ENCODE data around the gene CD209. TPM values are rescaled to one million over a fixed set of nuclear protein-coding genes. Genes with fewer than 3 reads are reported as not detected.
A peak's percentile ranks its signal among the peaks of the same experiment; 100 is the strongest.

CD209 gene
- total and polyA plus RNA-seq, 2 of the 8 experiments (the other 6 are each of a cell fraction or from before 2014, with no cell fraction given), result 0.05 to 0.22 TPM

GRCh38 chr19:7690779-7691258 lies 56.5 kb downstream of the CD209 start:
- H3K23ac ChIP-seq (ENCODE audit: insufficient read length), result no peak overlapping the region
- H3K4me2 ChIP-seq (ENCODE audit: insufficient read depth in 1 of 2, low read depth in 2 of 2, low read length in 2 of 2), result no peak overlapping the region
- no peak overlapping the region for H2BK12ac ChIP-seq (ENCODE audit: low read depth, low read length)
- no peak overlapping the region for H2AFZ ChIP-seq (ENCODE audit: low read length)
- H3K4me3 ChIP-seq (ENCODE audit: extremely low read depth in 1 of 4, insufficient read depth in 2 of 4, low read depth in 3 of 4, low read length in 4 of 4), result no peak overlapping the region
- H3K27ac ChIP-seq (ENCODE audit: low read depth, low read length), result no peak overlapping the region
- WGBS, 2 experiments (ENCODE audit: extremely low coverage in 1 of 2, insufficient coverage in 1 of 2, insufficient read length in 1 of 2, insufficient replicate concordance in 2 of 2, low coverage in 1 of 2, low lambda C conversion rate in 2 of 2, missing lambda C conversion rate in 1 of 2), result 86% methylated on average over 8 of the region's 8 CpGs; no CpG with 5 or more reads in 1 of the 2 experiments
- TF ChIP-seq EGR1 (IDR thresholded peaks at IDR 0.05; ENCODE audit: borderline replicate concordance, low read depth, low read length), result no peak
- no peak for TF ChIP-seq JUND (IDR thresholded peaks at IDR 0.05; ENCODE audit: low read length)
- no peak for TF ChIP-seq KDM5A (IDR thresholded peaks at IDR 0.05; ENCODE audit: low read length)
- TF ChIP-seq TBP (IDR thresholded peaks at IDR 0.05; ENCODE audit: low read depth, low read length), result no peak
- no peak overlapping the region; the same call in 1 of the 2 replicates for H4K8ac ChIP-seq (ENCODE audit: extremely low read depth, insufficient read depth, low read length)
- no peak overlapping the region for H3K18ac ChIP-seq (ENCODE audit: extremely low read depth, low read length)
- no peaks in the 10 kb centered on the region; a peak in 1 of 7 replicates for H3K4me1 ChIP-seq (replicated peaks in 1 of 4; ENCODE audit: control insufficient read depth in 3 of 4, insufficient read depth in 4 of 4, low read length in 3 of 4)
- CTCF ChIA-PET (ENCODE audit: partially characterized antibody), result interaction anchor here (1.0 to 1.3 kb wide), 2 partner anchors 34 to 170 kb away, joined by 3 read pairs; no protein-coding TSS in a partner anchor
- no peak overlapping the region for H4K91ac ChIP-seq (replicated peaks; ENCODE audit: insufficient read length, low read length)
- H3K4ac ChIP-seq (replicated peaks; ENCODE audit: insufficient read length, low read depth, low read length), result peak overlapping the region; percentile 38
- no peaks in the 10 kb centered on the region for H3K36me3 ChIP-seq (ENCODE audit: control insufficient read depth in 2 of 4, insufficient read depth in 4 of 4, low read length in 3 of 4)
- DNase-seq (ENCODE audit: low read depth in 1 of 2, low spot score in 2 of 2), result no peak
- 0 out of 2 replicates have a peak overlapping the region, but pooled peaks have one; percentile 29 for H2BK15ac ChIP-seq (ENCODE audit: low read length)
- H3K9ac ChIP-seq (replicated peaks in 1 of 4; ENCODE audit: extremely low read depth in 1 of 4, low read depth in 3 of 4, low read length in 3 of 4), result no peak overlapping the region
- H3K79me2 ChIP-seq (ENCODE audit: control insufficient read depth in 1 of 2, insufficient read depth in 2 of 2, low read length in 2 of 2), result no peaks in the 10 kb centered on the region
- no peak overlapping the region for H3K14ac ChIP-seq (ENCODE audit: insufficient read length)
- H4K5ac ChIP-seq (ENCODE audit: insufficient read length, low read depth, low read length), result no peak overlapping the region
- POLR2A ChIA-PET (ENCODE audit: partially characterized antibody), result no interaction called here
- H4K20me1 ChIP-seq (replicated peaks in 1 of 2; ENCODE audit: control insufficient read depth in 1 of 2, insufficient read depth in 2 of 2, low read length in 2 of 2), result peaks cover 0 to 3% of the 10 kb centered on the region in 2 experiments
- H2AK5ac ChIP-seq (ENCODE audit: low read depth, low read length), result no peak overlapping the region
- H2BK5ac ChIP-seq (ENCODE audit: low read depth, low read length), result no peak overlapping the region
- no peaks in the 10 kb centered on the region for H3K9me3 ChIP-seq (ENCODE audit: insufficient read depth in 2 of 2, low read depth in 1 of 2, low read length in 1 of 2)
- H2BK120ac ChIP-seq (replicated peaks; ENCODE audit: low read depth, low read length), result no peak overlapping the region
- H3K56ac ChIP-seq (replicated peaks; ENCODE audit: insufficient read length, low read depth, low read length), result no peak overlapping the region
- H3K23me2 ChIP-seq (ENCODE audit: low read depth, low read length), result peaks cover 14% of the 10 kb centered on the region
- H3K79me1 ChIP-seq (ENCODE audit: low read depth, low read length), result no peaks in the 10 kb centered on the region
- FAIRE-seq, result no peak
- H3K27me3 ChIP-seq (replicated peaks in 1 of 4; ENCODE audit: control insufficient read depth in 3 of 4, extremely low read depth in 1 of 4, insufficient read depth in 3 of 4, low read length in 3 of 4), result no peaks in the 10 kb centered on the region; a peak in 2 of 7 replicates
- no peak overlapping the region for H2BK20ac ChIP-seq (ENCODE audit: low read length)

Data from H1 (cell line).